ENCODE data around the gene POLDIP2.

Gene POLDIP2, protein sequence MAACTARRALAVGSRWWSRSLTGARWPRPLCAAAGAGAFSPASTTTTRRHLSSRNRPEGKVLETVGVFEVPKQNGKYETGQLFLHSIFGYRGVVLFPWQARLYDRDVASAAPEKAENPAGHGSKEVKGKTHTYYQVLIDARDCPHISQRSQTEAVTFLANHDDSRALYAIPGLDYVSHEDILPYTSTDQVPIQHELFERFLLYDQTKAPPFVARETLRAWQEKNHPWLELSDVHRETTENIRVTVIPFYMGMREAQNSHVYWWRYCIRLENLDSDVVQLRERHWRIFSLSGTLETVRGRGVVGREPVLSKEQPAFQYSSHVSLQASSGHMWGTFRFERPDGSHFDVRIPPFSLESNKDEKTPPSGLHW

GRCh38 chr17:28357061-28357900, at the start of gene POLDIP2:
Gene POLDIP2 (minus strand): TSS chr17:28357527. CDS start chr17:28357448, 79 bp downstream.
- peak; percentile 94 for DNase-seq

DNA sequence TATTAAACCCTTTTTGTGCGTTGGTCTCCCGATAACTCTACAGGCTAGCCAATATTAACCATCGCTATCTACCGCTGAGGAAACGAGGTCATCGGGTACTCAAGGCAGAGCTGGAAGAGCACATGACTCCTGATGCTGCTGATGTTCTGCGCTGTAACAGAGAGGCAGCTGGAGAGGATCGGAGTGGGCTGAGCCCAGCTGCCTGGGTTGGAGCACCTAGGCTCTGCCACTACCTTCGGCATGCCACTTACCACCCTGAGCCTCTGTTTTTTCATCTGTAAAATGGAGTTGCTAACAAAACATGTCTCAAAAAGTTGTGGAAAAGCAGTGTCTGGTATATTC, 49.1 kb upstream of the POLDIP2 start:
- DNase-seq, result no peak

DNA sequence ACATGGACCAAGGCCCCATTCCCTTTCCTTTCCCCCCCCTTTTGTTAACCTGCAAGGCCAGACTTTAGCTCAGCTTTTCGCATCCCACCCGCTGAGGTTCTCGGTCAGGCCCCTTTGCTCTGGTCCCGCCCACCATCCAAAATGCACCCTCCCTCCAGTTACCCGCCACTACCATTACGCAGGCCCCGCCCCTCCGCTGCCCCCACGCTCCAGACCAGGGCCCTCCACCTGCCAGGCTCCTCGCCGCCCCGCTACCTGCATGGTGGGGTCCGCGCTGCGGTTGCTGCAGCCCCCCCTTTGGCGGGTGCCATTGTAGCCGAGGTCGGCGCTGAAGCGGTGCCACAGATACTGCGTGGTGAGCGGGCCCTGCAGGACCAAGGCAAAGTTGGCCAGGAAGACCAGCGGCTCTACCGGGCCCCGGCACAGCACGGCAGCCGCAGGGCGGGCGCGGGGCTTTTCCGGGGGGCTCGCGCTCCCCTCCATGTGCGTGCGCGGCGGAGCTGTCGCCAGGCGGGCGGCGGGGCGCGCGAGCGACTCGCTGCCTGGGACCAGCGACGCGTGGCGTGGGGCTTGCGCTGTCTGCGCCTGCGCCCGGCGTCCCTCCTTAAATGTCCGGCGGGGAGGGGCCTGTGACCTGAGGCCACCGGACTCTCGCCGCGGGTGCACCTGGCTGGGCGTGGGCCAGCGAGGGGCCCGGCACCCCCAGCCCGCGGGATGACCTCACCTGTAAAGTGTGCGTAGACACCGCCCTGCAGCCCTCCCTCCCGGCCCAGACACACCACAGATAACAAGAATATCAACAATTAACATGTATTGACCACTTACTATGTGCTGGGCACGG, 48.5 kb upstream of the POLDIP2 start, which contains the start of gene SLC46A1:
SLC46A1 (minus strand) TSS at position 581 of the 841 bp plus-strand sequence; CDS start at position 483, 98 bp downstream.
- peak; percentile 50 for DNase-seq

- DNase-seq, result no peak
Measured at GRCh38 chr17:28404812-28405570, 47.7 kb upstream of the POLDIP2 start.

DNA sequence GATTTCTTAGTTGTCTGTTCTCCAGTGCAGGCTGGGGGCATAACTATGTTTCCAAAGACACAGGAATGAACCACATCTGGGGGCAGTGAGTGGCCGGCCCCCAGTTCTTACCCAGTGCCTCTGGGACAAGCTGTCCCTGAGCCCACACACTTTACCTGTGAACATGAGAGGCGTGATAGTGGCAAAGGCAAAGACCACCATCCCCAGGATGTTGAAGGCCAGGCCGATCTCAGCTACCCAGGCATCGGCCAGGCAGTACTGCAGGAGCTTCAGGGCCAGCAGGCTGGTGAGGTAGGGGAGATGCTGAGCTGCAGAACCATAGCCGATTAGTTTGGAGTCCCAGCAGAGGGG, 47.1 kb upstream of the POLDIP2 start:
- DNase-seq, result no peak

GRCh38 chr17:28404007-28404406, 46.7 kb upstream of the POLDIP2 start:
- no peak for DNase-seq

GRCh38 chr17:28402844-28403243, 45.5 kb upstream of the POLDIP2 start:
- DNase-seq, result no peak

DNA sequence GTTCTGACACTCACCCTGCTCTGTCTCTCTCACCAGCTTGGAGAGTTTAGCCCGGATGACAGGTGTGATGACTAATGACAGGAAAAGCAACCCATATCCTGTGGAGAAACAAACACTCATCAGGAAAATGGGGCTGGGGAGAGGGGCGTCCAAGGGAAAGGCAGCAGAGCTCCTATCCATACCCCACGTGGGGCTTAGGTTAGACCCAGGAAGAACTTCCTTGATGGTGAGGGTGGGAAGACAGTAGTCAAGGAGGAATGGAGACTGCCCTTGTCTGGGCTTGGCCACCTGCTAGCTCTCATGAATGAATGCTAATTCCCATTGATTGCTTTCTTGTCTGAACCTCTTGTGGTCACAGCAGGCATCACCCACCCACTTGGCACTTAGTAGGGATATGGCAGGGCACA, 44.9 kb upstream of the POLDIP2 start:
- no peak for DNase-seq

DNA sequence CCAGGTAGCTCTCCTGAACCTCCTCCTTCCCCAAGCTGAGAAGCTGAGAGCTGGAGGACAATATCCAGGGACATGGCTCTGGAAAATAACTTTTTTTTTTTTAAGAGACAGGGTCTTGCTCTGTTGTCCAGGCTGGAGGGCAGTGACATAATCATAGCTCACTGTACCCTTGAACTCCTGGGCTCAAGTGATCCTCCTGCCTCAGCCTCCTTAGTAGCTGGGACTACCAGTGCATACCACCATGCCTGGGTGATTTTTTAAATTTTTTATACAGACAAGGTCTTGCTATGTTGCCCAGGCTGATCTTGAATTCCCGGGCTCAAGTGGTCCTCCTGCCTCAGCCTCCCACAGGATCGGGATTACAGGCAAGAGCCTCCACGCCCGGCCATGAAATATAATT, 42.5 kb upstream of the POLDIP2 start:
- no peak for DNase-seq

- DNase-seq, result peak; percentile 60
Measured at GRCh38 chr17:28398280-28398981, 41.1 kb upstream of the POLDIP2 start.

- DNase-seq, result no peak
Measured at GRCh38 chr17:28397687-28398279, 40.5 kb upstream of the POLDIP2 start.

DNA sequence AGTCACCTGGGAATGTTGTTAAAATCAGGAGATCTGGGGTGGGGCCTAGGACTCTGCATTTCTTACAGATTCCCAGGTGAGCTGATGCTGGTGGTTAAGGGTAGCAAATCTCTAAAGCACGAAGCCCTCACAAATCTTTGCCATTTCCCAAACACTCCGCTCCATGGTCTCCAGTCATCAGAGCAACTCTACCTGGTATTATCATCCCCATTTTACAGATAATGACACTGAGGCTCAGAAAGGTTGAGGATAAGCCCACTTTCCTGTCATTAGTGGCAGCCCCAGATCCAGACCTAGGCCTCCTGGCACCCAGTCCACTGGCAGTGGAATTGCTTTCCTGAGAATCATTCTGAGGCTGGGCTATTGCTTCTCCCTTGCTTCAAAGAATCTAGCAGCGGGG, 39.9 kb upstream of the POLDIP2 start:
- DNase-seq, result no peak

DNA sequence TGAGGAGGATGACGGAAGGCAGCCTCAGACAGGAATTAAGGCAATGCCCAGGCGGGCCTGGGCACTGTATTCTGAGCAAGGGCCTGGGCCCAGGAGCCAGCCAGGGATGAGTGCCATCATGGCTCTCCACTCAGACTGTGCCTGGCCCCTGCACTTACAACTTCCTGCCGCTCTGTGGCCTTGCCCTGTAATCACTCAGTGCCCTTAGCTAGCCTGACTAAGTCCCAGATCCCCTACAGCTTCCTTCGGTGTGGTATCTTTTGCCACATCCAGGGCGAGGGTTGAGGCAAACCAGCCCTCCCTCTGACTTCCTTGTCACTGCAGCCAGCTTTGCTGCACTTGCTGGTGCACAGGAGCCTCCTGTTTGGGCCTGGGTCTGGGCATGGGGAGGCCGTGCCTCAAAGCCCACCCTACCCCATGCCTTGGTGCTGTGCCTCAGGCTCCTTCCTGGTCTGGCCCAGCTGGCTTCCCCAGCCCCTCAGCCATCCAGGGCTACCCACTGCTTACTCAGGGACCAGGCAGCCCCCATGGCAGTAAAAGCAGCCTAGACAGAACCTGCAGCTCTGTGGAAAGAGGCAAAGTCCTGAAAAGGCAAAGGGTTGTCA, 39.4 kb upstream of the POLDIP2 start:
- DNase-seq, result no peak

GRCh38 chr17:28395968-28396367, 38.6 kb upstream of the POLDIP2 start:
- no peak for DNase-seq

GRCh38 chr17:28395426-28395825, 38.1 kb upstream of the POLDIP2 start:
- no peak for DNase-seq

DNA sequence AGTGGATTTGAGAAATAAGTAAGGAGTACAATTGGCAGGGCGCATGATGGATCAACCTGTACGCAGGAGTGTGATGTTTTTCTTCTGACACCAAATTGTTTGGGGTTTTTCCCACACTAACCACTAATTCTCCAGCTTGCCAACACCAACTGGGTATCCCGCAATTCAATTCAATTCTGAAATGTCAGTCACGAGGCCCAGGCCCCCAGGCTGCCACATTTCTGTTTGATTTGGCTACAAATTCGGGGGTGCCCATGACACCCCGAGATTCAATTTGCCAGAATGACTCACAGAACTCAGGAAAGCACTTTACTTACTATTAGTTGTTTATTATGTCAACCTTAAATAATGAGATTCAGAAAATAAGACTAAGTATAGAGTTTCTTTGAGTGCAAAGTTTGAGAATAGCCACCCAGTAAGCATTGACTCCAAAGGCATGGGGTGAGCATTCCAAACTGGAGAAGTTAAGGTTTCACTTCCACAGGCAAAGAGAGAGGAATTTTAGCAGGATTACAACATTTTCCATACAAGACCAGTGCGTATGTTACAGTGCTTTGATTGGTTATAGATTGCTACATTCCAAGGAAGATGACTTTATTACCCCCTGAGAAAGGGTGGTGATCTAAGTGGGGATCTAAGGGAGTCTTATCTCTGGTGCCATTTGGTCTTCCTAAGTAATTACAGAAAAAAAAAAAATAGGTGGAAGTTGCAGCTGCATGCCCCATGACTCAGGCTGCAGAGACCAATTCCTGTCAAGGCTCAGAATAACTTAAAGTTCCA, 37.2 kb upstream of the POLDIP2 start:
- DNase-seq, result peak; percentile 78

DNA sequence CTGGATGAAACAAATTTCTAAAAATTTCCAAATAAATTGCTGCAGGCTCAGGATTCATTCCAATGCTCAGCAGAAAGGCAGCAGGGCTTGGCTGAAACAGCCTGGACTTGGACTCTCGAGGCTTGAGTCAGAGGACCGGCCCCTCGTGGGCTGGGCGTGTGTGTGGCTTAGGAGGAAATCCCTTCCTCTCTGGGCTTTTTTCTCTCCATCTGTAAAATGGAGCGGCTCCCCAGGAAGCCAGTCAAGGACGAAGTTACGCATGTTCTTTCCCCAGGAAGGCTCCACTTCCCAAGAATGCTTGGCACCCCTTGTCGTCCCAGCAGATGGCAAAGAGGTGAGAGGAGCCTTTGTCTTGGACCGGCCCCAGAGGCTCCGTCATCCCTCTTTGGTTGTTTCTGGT, 35.2 kb upstream of the POLDIP2 start:
- no peak for DNase-seq

GRCh38 chr17:28391401-28391800, 34.1 kb upstream of the POLDIP2 start:
- no peak for DNase-seq

GRCh38 chr17:28390984-28391383, 33.7 kb upstream of the POLDIP2 start:
- no peak for DNase-seq

- DNase-seq, result no peak
Measured at GRCh38 chr17:28390563-28390962, 33.2 kb upstream of the POLDIP2 start.

Measured in EL (cell line).